GM13976 (cell line): ENCODE measurements around the gene HES5.

ENCODE experiments used
- DNase-seq: peaks from one replicate; pipeline ENCODE4 v3.0.0; 2012; ENCODE audit warnings: low spot score
- in situ Hi-C: fragments of 300-500 bp; cut with MboI; formaldehyde crosslinking; loops from one replicate; pipeline ENCODE4 v1.12.0; 2022; ENCODE audit warnings: low sequenced_read_pairs, mixed read lengths, inconsistent platforms; ENCODE audit not compliant: unreplicated experiment
- TF ChIP-seq, protein P1 (sequence below): IDR thresholded peaks from 2 replicates; pipeline ENCODE4 v1.5.1; 2012; ENCODE audit warnings: borderline replicate concordance, mild to moderate bottlenecking; ENCODE audit not compliant: insufficient read depth; ENCODE audit errors: extremely low read depth, missing control alignments, control extremely low read depth

Gene HES5

GRCh38 chr1:2519029-2519685 is 10.9 kb downstream of the HES5 start:
- no peak for DNase-seq
- TF ChIP-seq, protein P1, sequence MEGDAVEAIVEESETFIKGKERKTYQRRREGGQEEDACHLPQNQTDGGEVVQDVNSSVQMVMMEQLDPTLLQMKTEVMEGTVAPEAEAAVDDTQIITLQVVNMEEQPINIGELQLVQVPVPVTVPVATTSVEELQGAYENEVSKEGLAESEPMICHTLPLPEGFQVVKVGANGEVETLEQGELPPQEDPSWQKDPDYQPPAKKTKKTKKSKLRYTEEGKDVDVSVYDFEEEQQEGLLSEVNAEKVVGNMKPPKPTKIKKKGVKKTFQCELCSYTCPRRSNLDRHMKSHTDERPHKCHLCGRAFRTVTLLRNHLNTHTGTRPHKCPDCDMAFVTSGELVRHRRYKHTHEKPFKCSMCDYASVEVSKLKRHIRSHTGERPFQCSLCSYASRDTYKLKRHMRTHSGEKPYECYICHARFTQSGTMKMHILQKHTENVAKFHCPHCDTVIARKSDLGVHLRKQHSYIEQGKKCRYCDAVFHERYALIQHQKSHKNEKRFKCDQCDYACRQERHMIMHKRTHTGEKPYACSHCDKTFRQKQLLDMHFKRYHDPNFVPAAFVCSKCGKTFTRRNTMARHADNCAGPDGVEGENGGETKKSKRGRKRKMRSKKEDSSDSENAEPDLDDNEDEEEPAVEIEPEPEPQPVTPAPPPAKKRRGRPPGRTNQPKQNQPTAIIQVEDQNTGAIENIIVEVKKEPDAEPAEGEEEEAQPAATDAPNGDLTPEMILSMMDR: no peak
- in situ Hi-C loops: no loop called here

GRCh38 chr1:2518528-2518927 is 11.5 kb downstream of the HES5 start:
- TF ChIP-seq, protein P1: no peak
- no peak for DNase-seq
- in situ Hi-C loops: no loop called here

DNA sequence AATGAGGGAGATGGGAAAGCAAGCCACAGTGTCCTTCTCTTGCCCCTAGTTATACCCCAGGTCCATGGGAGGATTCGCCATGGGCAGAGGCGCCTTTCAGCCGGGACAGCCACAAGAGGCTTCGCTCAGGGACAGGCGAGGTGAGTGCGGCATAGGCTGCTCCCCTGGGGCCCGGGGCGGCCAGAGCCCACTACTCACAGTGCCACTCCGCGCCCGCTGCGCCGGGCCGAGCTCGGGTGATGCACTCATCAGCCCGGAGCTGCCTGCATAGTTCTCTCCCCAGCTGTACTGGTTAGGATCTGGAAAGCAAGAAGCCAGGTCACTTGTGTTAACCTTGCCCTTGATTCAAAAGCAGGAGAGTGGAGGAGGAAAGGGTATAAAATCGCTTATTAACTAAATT is 12.1 kb downstream of the HES5 start:
- in situ Hi-C loops: no loop called here
- TF ChIP-seq, protein P1: no peak
- no peak for DNase-seq

GRCh38 chr1:2516946-2517345 is 13.1 kb downstream of the HES5 start:
- TF ChIP-seq, protein P1: no peak
- DNase-seq: no peak
- in situ Hi-C loops: no loop called here

- DNase-seq: no peak
- in situ Hi-C loops: no loop called here
- TF ChIP-seq, protein P1: no peak
Observed at GRCh38 chr1:2516124-2516523, 13.9 kb downstream of the HES5 start.

DNA sequence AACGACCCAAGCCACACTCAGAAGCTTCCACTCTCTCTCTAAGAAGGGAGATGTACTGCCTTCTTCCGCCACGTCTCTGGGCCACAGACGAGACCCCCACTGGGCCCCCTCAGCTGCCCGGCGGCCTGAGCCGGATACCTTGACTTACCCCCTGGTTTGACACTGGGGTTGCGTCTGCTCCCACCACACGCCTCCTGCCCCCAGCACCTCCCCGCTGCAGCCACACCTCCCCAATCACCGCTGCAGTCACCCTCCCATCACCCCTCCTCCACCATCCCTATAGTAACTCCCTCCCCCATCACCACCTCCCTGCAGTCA is 14.3 kb downstream of the HES5 start:
- TF ChIP-seq, protein P1: no peak
- in situ Hi-C loops: no loop called here
- DNase-seq: no peak
